ENCODE measurements around the gene CPNE8. TPM values are rescaled to one million over a fixed set of nuclear protein-coding genes. Genes with fewer than 3 reads are reported as not detected.

Gene CPNE8
- total RNA-seq, 2 donors from 2014 or later, result 8.7 to 18.0 TPM

- no peak overlapping the region for H3K27ac Mint-ChIP-seq
- Histone ChIP-seq H3K4me1 (ENCODE audit: control insufficient read depth, insufficient read depth, low read length) (no peaks in the 10 kb centered on the region), H3K9me3 (ENCODE audit: control insufficient read depth, low read length) (no peaks in the 10 kb centered on the region), H3K9ac (ENCODE audit: extremely low read depth, low read length, poor library complexity, severe bottlenecking) (no peak overlapping the region), H3K36me3 (ENCODE audit: control insufficient read depth, insufficient read depth, low read length) (no peaks in the 10 kb centered on the region), H3K27ac (ENCODE audit: low read depth, low read length) (no peak overlapping the region), H3K27me3 (ENCODE audit: control insufficient read depth, insufficient read depth, low read length, poor library complexity, severe bottlenecking) (no peaks in the 10 kb centered on the region), H3K4me3 (ENCODE audit: low read length) (no peak overlapping the region)
- H3K4me3 Mint-ChIP-seq, result no peak overlapping the region
- H3K27me3 Mint-ChIP-seq (ENCODE audit: insufficient read depth), result no peaks in the 10 kb centered on the region
- H3K36me3 Mint-ChIP-seq (ENCODE audit: low read depth), result no peaks in the 10 kb centered on the region
- H3K9me3 Mint-ChIP-seq, result no peaks in the 10 kb centered on the region
- TF ChIP-seq CTCF (conservative IDR thresholded peaks at IDR 0.05), result no peak
- no peak for DNase-seq
- H3K4me1 Mint-ChIP-seq, result no peaks in the 10 kb centered on the region
- 93 to 100% methylated on average over 3 of the region's 3 CpGs for WGBS, 2 experiments (ENCODE audit: insufficient coverage in 1 of 2, insufficient read length in 1 of 2)
These were observed 87.4 kb downstream of the CPNE8 start for GRCh38 chr12:38817942-38818341.

DNA sequence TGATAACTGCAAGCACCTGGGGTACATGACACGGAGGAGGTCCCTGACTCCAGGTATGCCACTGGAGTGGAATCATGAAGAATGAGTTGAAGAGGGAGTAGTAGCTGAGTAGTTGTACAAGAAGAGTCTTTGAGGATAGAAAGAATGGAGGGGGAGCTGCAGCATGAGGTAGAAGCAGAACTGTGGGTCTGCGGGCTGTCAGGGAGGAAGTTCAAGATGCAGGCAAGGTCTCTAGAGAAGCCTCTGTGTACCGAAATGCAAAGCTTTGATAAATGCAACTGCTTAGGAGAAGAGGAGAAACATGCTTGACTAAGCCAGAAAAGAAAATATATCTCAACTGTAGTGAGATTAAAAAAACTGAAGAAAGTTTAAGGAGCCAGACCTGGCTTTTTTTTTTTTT is 91.5 kb downstream of the CPNE8 start:
- H3K9ac ChIP-seq (ENCODE audit: extremely low read depth, low read length, poor library complexity, severe bottlenecking), result no peak overlapping the region
- no peak for TF ChIP-seq CTCF (conservative IDR thresholded peaks at IDR 0.05)
- 91 to 94% methylated on average over 2 to 3 of the region's 3 CpGs for WGBS, 2 experiments (ENCODE audit: insufficient coverage in 1 of 2, insufficient read length in 1 of 2)
- H3K4me1 ChIP-seq (ENCODE audit: control insufficient read depth, insufficient read depth, low read length), result no peaks in the 10 kb centered on the region
- peaks cover 4% of the 10 kb centered on the region for H3K36me3 Mint-ChIP-seq (ENCODE audit: low read depth)
- DNase-seq, result no peak
- no peaks in the 10 kb centered on the region for H3K9me3 ChIP-seq (ENCODE audit: control insufficient read depth, low read length)
- H3K36me3 ChIP-seq (ENCODE audit: control insufficient read depth, insufficient read depth, low read length), result no peaks in the 10 kb centered on the region
- no peaks in the 10 kb centered on the region for H3K27me3 ChIP-seq (ENCODE audit: control insufficient read depth, insufficient read depth, low read length, poor library complexity, severe bottlenecking)
- no peak overlapping the region for H3K4me3 ChIP-seq (ENCODE audit: low read length)
- H3K4me1 Mint-ChIP-seq, result no peaks in the 10 kb centered on the region
- no peak overlapping the region for H3K4me3 Mint-ChIP-seq
- H3K27ac ChIP-seq (ENCODE audit: low read depth, low read length), result no peak overlapping the region
- no peaks in the 10 kb centered on the region for H3K27me3 Mint-ChIP-seq (ENCODE audit: insufficient read depth)
- H3K27ac Mint-ChIP-seq, result no peak overlapping the region
- peaks cover 3% of the 10 kb centered on the region for H3K9me3 Mint-ChIP-seq

DNA sequence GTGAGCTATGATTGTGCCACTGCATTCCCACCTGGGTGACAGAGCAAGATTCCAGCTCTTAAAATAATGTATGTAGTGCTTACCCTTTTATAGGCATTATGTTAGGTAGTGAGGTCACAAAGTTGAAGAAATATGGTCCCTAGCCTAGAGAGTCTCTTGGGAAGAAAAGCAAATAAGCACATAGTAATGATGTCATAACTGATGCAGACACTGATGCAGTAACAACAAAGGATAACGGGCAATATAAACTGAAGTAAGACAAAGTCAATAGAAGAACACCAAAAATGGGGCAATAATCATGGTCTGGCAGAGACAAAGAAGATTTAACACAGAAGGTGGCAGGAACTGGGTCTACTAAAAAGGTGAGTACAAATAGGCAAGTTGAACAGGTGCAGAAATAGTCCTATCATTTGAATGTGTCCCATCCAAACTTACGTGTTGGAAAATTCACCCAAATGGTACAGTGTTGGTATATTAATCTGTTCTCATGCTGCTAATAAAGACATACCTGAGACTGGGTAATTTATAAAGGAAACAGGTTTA is 93.5 kb downstream of the CPNE8 start:
- no peak for TF ChIP-seq CTCF (conservative IDR thresholded peaks at IDR 0.05)
- no peak overlapping the region for H3K9ac ChIP-seq (ENCODE audit: extremely low read depth, low read length, poor library complexity, severe bottlenecking)
- no peak overlapping the region for H3K4me3 ChIP-seq (ENCODE audit: low read length)
- no peak overlapping the region for H3K27ac ChIP-seq (ENCODE audit: low read depth, low read length)
- H3K9me3 ChIP-seq (ENCODE audit: control insufficient read depth, low read length), result no peaks in the 10 kb centered on the region
- H3K4me1 Mint-ChIP-seq, result no peaks in the 10 kb centered on the region
- H3K36me3 Mint-ChIP-seq (ENCODE audit: low read depth), result peaks cover 4% of the 10 kb centered on the region
- no peak overlapping the region for H3K27ac Mint-ChIP-seq
- WGBS, 2 experiments (ENCODE audit: insufficient coverage in 1 of 2, insufficient read length in 1 of 2), result 89 to 93% methylated on average over 2 of the region's 2 CpGs
- no peak for DNase-seq
- peaks cover 7% of the 10 kb centered on the region for H3K9me3 Mint-ChIP-seq
- H3K36me3 ChIP-seq (ENCODE audit: control insufficient read depth, insufficient read depth, low read length), result no peaks in the 10 kb centered on the region
- no peaks in the 10 kb centered on the region for H3K27me3 ChIP-seq (ENCODE audit: control insufficient read depth, insufficient read depth, low read length, poor library complexity, severe bottlenecking)
- H3K27me3 Mint-ChIP-seq (ENCODE audit: insufficient read depth), result no peaks in the 10 kb centered on the region
- H3K4me1 ChIP-seq (ENCODE audit: control insufficient read depth, insufficient read depth, low read length), result no peaks in the 10 kb centered on the region
- H3K4me3 Mint-ChIP-seq, result no peak overlapping the region
